CD4-positive, alpha-beta T cell treated with Interleukin-17A for 1 hour (primary cell): Measurements from ENCODE around the gene SGF29.
"Not testable (repeated sequence)": the region's sequence is repeated elsewhere in the genome, so short reads cannot be mapped to it uniquely, and the experiment has no call there.

ENCODE experiments used
- DNase-seq: peaks from one replicate; pipeline ENCODE4 v3.0.0-alpha.2; 2020

The SGF29 gene

GRCh38 chr16:28597692-28598261 lies 44.1 kb downstream of the SGF29 start:
- DNase-seq, result no peak

- not testable (repeated sequence) for DNase-seq
Observed at GRCh38 chr16:28599377-28600285, 45.9 kb downstream of the SGF29 start.

DNA sequence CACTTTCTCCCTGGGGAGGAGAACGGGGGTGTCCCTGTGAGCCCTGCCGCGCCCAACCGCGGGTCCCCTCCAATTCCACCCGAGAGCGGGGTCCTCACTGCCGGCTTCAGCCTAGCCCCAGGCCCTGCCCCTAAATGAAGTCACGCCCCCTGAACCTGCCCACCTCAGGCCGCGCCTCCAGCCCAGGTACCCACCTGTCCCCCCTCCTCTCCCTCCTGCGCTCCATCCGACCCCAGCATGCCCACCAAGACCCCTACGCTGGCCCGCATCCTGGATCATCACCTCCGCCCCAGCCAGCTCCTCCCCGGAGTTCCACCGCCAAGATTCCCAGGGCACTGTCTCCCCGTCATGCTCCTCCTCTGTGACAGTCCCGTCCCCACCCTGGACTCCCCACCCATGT lies 47.2 kb downstream of the SGF29 start:
- not testable (repeated sequence) for DNase-seq

- not testable (repeated sequence) for DNase-seq
Observed at GRCh38 chr16:28601589-28601988, 47.9 kb downstream of the SGF29 start.

DNA sequence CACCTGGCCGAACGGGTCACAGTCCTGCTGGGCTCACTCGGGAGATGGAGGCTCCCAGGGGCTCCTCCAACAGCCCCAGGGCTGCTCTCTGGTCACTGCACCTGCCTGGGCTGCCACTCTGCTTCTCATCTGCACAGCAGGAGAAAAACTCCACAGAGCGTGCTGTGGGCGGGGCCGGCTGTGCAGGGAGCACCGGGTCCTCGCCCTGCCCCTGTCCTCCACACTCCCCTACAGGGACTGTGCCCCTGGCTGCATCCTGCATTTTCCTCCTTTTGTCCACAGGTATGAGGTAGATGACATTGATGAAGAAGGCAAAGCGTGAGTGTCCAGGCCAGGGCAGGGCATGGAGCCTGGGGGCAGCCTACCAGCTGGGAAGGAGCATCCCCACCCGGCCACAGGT lies 48.3 kb downstream of the SGF29 start:
- DNase-seq, result not testable (repeated sequence)

GRCh38 chr16:28602529-28602928 lies 48.8 kb downstream of the SGF29 start:
- DNase-seq, result no peak

- no peak for DNase-seq
Observed at GRCh38 chr16:28603381-28604185, 49.9 kb downstream of the SGF29 start.

GRCh38 chr16:28604186-28604565 lies 50.5 kb downstream of the SGF29 start:
- DNase-seq, result no peak

DNA sequence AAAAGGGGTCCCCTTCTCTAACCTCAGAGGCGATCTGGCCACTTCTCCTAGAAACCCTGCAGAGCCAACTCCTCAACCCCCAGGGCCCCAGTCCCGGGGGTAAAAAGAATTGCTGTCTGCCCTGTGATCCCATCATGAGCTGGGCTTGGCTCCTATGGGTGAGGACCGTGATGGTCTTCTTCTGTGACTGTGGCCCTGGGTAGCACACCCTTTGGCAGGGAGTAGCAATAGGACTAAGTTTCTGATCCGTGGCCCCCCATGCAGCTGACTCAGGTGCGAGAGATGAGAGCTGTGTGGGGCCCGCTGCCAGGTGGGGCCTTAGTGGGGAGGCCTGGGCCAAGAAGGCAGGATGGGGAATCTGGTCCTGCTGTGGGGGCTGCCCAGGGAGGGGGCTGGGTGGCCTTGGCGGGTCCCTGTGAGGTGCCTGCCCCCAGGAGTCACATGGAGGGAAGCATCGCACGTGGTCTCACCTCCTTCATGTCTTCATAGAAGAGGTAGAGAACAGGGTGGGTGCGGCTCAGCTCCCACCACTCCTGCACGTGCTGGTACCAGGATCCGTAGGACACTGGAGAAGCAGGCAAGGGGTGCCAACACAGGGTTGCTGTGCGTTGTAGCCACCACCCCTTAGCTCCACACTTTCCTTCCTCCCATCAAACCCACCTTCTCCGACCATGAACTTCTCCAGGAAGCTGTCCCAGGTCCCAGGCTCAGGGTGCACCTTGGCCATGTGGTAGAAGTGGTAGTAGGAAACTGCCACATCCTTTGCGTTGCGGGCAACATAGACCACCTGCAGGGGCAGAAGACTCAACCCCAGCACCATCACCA lies 52.8 kb downstream of the SGF29 start:
- DNase-seq, result no peak

DNA sequence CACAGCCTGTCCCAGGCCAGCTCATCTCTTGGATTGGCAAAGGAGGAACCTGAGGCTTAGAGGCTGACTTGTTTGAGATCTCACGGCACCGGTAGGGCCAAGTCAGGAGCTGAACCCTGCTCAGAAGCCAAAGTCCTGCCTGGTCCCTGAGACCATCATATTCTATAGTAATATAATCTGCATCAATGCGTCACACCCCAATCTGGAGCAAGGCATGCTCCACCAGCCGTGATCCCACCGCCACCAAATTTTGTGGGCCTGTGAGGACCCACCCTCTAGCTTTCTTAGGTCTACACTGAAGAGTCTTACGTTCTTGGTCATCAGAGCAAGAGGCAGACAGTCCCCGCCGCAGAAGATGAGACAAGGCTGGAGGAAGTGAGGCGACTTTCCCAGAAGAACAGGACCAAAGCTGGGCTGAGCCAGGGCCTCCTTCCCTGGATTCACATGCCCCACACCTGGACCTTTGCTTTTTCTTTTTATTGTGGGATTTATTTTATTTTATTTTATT lies 53.5 kb downstream of the SGF29 start:
- no peak for DNase-seq

- DNase-seq, result not testable (repeated sequence)
Observed at GRCh38 chr16:28607681-28608495, 54.2 kb downstream of the SGF29 start.

- not testable (repeated sequence) for DNase-seq
Observed at GRCh38 chr16:28608496-28608808, 54.7 kb downstream of the SGF29 start.

DNA sequence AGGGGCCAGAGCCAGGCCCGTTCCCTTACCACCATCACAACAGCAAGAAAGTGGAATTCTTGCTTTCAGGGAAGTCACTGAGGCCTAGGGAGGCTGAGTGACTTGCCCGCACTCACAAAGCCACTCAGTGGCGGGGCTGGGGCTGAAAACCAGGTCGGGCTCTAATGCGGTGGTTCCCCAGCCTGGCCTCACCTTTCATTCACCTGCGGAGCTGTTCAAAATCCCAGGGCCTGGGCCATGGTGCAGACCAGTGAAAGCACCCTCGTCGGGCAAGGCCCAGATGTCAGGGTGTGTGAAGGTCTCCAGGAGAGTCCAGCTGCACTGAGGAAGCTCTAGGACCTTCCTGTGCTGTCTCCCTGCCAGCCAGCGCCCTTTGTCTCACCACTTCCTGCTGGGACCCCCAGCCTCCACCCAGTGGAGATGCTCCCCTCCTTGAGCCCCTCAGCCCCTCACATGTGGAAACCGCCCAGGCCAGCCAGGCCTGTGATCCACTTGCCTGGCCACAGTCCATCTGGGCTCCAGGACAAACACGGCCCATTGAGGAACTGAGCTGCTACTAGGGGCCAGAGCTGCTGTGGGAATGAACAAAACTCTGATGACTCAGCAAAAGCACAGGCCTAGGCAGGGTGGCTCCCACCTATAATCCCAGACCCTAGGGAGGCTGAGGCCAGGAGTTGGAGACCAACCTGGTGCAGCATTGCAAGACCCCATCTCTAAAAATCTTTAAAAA lies 55.3 kb downstream of the SGF29 start:
- not testable (repeated sequence) for DNase-seq

- DNase-seq, result no peak
Observed at GRCh38 chr16:28609631-28610594, 56.2 kb downstream of the SGF29 start, which contains the start of gene SULT1A1. Gene SULT1A1, minus strand, starts transcription at chr16:28610044. Its CDS starts 1,189 bp downstream, at chr16:28608855.

DNA sequence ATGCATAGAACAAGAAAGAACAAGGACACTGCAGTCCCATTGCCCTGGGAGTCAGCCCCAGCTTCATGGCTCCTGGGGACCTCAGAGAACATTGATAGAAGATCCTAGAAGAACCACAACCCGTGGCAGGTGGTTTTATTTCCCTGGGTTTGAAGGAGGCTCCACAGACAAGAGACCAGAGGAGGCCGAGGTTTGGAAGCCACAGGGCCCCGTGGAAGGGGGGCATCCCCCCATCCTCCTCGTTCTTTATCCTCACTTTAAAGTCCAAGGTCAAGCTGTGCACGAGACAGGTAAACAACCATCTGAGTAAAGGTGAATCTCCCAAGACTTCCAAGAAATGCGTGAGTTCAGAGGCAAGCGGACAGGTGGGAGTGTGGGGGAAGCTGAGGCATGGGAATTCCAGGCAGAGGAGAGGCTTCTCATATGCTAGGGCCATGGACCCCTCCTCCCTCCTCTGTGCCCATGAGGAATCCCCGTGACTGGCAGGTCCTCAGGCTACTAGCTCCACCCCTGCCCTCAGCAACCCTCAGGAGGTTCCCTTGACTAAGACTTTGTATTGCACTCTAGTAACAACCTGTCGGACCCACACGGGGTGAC lies 57.0 kb downstream of the SGF29 start:
- DNase-seq, result no peak

- not testable (repeated sequence) for DNase-seq
Observed at GRCh38 chr16:28612359-28613280, 58.9 kb downstream of the SGF29 start.

GRCh38 chr16:28613912-28614311 lies 60.2 kb downstream of the SGF29 start:
- DNase-seq, result not testable (repeated sequence)

- not testable (repeated sequence) for DNase-seq
Observed at GRCh38 chr16:28614561-28614960, 60.8 kb downstream of the SGF29 start.
